T-helper 9 cell (primary cell): Measurements from ENCODE around the gene COMP.

Experiments used
- DNase-seq: peaks from one replicate; pipeline ENCODE4 v3.0.0-alpha.2; 2020

COMP gene

DNA sequence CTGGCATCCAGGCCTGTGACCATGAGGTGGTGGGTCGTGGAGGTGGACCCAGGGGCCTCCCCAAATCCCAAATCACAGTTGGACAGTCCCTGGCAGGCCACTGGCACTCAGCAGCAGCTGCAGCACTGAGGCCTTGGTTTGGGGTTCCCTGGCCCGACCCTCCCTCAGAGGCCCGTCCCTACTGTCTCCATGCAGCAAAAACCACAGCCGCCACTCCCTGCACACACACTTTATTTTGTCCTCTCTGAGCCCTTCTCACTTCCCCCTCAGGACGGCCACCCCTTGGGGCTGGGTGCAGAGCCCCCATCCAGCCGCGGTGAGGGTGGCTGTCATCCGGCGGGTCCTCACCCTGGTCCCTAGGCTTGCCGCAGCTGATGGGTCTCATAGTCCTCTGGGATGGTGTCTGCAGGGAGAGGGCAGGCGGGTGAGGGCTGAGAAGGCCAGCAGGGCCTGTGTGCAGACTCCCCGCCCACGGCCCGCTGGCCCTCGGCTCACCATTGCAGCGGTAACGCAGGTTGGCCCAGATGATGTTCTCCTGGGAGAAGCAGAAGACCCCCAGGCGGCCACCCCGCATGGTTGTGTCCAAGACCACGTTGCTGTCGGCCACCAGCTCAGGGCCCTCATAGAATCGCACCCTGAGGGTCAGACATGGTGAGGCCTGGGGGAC is 8.4 kb downstream of the COMP start:
- no peak for DNase-seq

GRCh38 chr19:18781885-18782527 is 9.1 kb downstream of the COMP start:
- no peak for DNase-seq

- no peak for DNase-seq
These were observed 10.0 kb downstream of the COMP start for GRCh38 chr19:18781047-18781600.

GRCh38 chr19:18780631-18781030 is 10.5 kb downstream of the COMP start:
- DNase-seq = no peak

DNA sequence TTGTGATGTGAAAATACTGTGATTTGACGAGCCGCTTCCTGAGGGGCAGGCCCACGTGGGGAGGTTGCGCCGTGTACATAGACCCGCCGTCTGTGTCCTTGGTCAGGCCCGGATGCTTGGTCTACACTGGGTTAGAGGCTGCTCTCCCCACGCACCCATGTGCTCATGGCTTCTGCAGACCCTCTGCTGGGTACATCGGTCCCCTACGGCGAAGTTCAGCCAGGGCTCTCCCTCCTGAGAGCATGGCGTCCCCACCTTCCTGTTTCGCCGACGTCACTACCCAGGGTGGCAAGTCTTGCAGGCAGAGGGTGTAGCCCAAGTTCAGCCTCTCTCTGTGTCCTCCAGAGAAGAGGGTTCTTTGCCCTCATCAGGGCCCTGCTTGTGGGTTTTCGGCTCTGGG is 11.0 kb downstream of the COMP start:
- DNase-seq = no peak

- no peak for DNase-seq
These were observed 12.1 kb downstream of the COMP start for GRCh38 chr19:18778826-18779495.

GRCh38 chr19:18778076-18778389 is 13.1 kb downstream of the COMP start:
- DNase-seq = no peak

DNA sequence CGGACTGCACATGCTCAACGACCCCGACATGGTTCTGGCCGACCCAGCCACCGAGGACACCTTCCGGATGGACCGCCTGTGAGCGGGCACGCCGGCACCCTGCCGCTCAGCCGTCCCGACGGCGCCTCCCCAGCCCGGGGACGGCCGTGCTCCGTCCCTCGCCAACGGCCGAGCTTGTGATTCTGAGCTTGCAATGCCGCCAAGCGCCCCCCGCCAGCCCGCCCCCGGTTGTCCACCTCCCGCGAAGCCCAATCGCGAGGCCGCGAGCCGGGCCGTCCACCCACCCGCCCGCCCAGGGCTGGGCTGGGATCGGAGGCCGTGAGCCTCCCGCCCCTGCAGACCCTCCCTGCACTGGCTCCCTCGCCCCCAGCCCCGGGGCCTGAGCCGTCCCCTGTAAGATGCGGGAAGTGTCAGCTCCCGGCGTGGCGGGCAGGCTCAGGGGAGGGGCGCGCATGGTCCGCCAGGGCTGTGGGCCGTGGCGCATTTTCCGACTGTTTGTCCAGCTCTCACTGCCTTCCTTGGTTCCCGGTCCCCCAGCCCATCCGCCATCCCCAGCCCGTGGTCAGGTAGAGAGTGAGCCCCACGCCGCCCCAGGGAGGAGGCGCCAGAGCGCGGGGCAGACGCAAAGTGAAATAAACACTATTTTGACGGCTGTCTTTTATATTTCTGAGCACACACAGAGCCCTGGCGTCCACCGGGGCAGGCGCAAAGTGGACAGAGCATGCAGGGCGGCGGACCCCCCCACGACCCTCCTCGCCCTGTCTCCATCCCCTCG is 13.6 kb downstream of the COMP start:
- DNase-seq = no peak

- DNase-seq = no peak
These were observed 14.4 kb downstream of the COMP start for GRCh38 chr19:18776736-18777135.

DNA sequence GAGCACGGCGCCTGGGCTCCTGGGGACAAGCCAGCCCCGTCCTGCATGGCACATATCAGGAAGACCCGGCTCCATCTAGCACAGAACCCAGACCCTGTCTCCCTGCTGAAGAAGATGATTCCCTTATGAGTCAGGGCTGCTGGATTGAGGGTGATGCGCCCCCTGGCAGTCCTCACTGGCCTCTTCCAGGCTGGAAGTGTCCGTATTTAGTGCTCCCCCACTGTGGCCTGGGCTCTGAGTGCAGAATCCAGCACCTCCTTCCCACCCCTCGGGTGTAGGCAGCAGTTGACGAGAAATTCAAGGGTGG is 14.9 kb downstream of the COMP start:
- DNase-seq = no peak

DNA sequence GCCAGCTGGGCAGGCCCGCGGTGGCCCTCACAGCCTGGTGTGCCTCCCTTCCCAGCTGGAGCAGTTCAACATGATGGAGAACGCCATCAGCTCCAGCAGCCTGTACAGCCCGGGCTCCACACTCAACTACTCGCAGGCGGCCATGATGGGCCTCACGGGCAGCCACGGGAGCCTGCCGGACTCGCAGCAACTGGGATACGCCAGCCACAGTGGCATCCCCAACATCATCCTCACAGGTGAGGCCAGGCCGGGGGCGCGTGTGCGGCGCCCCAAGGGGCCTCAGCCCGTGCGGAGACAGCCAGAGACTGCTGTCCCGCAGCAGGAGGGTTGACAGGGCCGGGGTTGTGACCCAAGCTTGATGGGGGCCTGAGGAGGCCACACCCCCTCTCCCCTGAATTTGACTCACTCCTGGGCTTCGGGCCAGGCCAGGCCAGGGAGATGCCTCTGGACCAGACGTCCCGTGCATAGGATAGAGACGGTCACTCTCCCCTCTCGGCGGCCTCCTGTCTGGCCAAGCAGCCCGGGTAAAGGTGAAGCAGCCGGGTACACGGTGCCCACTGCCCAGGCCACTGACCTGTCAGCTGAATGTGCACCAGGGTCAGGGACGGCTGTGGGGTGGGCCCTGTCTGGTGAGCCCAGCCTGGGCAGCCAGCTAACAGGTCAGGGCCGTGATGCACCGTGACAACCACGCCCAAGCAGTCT is 15.4 kb downstream of the COMP start:
- DNase-seq = no peak

- no peak for DNase-seq
These were observed 16.2 kb downstream of the COMP start for GRCh38 chr19:18774782-18775444.

DNA sequence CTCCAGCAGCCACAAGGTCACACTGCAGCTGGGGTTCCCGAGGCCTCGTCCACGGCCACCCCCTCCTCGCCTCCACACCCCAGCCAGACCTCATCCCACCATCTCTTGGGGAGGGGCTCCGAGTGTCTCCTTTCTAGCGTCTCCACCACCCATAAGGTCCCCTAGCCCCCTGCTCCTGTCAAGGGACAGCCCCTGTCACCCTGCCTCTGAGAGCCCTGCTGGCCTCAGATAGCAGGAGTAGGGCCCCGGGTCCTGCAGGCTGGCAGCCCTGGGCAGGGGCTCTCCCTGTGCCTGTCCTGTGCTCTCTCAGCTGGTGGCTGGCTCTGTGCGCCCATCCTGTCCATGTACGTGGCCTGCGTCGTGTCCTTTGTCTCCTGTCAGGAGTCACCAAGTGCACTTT is 17.0 kb downstream of the COMP start:
- no peak for DNase-seq

GRCh38 chr19:18773682-18774081 is 17.4 kb downstream of the COMP start:
- no peak for DNase-seq

DNA sequence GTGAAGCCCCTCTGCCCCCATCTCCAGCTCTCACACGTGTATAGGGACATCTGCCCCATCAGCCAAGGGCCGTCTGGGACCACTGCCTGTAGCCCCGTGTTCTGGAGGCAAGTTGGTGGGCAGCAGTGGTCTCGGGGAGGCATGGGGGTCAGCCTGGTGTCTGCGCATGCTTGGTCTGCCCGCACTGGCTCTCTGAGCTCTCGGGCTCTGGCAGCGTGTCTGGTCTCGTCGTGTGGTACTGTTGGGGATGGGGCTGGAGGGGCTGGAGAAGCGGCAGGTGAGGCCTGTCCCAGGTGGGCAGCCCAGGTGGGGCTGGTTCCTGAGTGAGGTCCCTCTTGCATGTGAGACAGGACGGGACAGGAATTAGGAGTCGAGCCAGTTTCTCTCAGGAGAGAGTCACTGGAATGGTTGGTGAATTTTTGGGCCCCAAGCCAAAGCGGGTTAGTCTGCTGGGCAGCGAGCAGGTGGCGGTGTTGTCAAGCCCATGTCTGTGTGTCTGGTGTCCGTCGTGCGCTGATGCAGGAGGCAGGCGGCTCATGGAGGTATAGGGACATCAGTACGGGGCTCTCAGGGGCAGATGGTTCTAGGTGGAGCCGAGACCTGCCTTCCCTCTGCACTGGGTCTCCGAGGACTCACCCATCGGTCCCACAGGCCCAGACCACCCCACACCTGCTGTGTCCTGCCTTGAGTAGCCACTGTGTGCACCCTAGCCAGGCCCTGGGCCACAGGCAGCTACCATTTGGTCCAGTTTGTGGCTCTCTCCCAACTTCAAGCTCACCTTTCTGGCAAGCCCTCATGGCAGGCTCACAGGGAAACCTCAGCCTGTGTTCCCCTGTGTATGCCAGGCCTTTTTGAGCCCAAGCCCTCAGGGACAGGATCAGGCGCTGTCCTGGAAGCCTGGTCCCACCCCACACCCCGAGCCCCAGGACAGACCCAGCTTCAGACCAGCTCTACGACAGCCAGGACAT is 18.2 kb downstream of the COMP start:
- DNase-seq = no peak

GRCh38 chr19:18771328-18772242 is 19.5 kb downstream of the COMP start:
- no peak for DNase-seq

DNA sequence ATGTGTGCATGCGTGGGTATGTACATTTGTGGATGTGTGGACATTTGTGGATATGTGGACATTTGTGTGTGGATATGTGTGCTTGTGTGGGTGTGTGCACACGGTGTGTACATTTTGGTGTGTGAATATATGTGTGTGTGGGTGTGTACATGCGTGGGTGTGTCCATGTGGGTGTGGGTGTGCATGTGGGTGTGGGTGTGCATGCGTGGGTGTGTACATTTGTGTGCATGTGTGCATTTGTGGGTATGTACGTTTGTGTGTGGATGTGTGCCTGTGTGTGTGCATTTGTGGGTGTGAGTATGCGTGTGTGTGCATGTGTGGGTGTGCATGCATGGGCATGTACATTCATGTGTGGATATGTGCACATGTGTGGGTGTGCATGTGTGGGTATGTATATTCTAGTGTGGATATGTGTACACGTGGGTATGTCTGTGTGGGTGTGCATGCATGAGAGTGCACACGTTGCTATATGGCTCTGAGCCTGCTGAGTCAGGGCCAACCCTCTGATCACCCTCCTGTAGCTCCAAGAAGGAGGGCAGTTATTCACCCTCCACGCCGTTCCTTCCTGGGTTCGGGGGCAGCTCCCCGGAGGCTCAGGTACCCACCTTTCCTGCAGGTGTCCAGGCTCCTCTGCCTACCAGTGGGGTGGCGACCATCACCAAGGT is 20.3 kb downstream of the COMP start:
- DNase-seq = no peak

GRCh38 chr19:18769989-18770528 is 21.0 kb downstream of the COMP start:
- no peak for DNase-seq
